ENCODE measurements around the gene SMIM15.
"Not testable (repeated sequence)": the region's sequence is repeated elsewhere in the genome, so short reads cannot be mapped to it uniquely, and the experiment has no call there.

SMIM15 gene

GRCh38 chr5:61162010-61162831 is at the start of gene SMIM15:
SMIM15 (minus strand) TSS chr5:61162468; CDS start chr5:61160171, 2,297 bp downstream.
- DNase-seq: peak; percentile 71

GRCh38 chr5:61207884-61208283 is 45.6 kb upstream of the SMIM15 start:
- DNase-seq: no peak

- DNase-seq: no peak
Observed at GRCh38 chr5:61205013-61205412, 42.7 kb upstream of the SMIM15 start.

GRCh38 chr5:61202213-61202612 is 39.9 kb upstream of the SMIM15 start:
- no peak for DNase-seq

GRCh38 chr5:61200582-61201155 is 38.4 kb upstream of the SMIM15 start:
- peak; percentile 2 for DNase-seq

- no peak for DNase-seq
Observed at GRCh38 chr5:61198606-61199005, 36.3 kb upstream of the SMIM15 start.

GRCh38 chr5:61187826-61188225 is 25.6 kb upstream of the SMIM15 start:
- DNase-seq: not testable (repeated sequence)

- DNase-seq: not testable (repeated sequence)
Observed at GRCh38 chr5:61187352-61187751, 25.1 kb upstream of the SMIM15 start.

GRCh38 chr5:61186634-61187033 is 24.4 kb upstream of the SMIM15 start:
- no peak for DNase-seq

- DNase-seq: no peak
Observed at GRCh38 chr5:61184708-61185107, 22.4 kb upstream of the SMIM15 start.

GRCh38 chr5:61183538-61183937 is 21.3 kb upstream of the SMIM15 start:
- DNase-seq: no peak

GRCh38 chr5:61182449-61182848 is 20.2 kb upstream of the SMIM15 start:
- DNase-seq: no peak

GRCh38 chr5:61180886-61181285 is 18.6 kb upstream of the SMIM15 start:
- DNase-seq: no peak

GRCh38 chr5:61178702-61179101 is 16.4 kb upstream of the SMIM15 start:
- DNase-seq: no peak

GRCh38 chr5:61177716-61178115 is 15.4 kb upstream of the SMIM15 start:
- DNase-seq: no peak

GRCh38 chr5:61177070-61177469 is 14.8 kb upstream of the SMIM15 start:
- DNase-seq: no peak

- no peak for DNase-seq
Observed at GRCh38 chr5:61176631-61177030, 14.4 kb upstream of the SMIM15 start.

GRCh38 chr5:61171479-61171878 is 9.2 kb upstream of the SMIM15 start:
- DNase-seq: no peak

- DNase-seq: no peak
Observed at GRCh38 chr5:61168951-61169350, 6.7 kb upstream of the SMIM15 start.

- no peak for DNase-seq
Observed at GRCh38 chr5:61167382-61167781, 5.1 kb upstream of the SMIM15 start.

- DNase-seq: no peak
Observed at GRCh38 chr5:61163905-61164304, 1.6 kb upstream of the SMIM15 start.

- peak; percentile 7 for DNase-seq
Observed at GRCh38 chr5:61162832-61163567, 732 bp upstream of the SMIM15 start.

GRCh38 chr5:61160497-61160896 is 1.8 kb downstream of the SMIM15 start:
- no peak for DNase-seq

- no peak for DNase-seq
Observed at GRCh38 chr5:61159836-61160235, 2.4 kb downstream of the SMIM15 start.

All from T1000 (cell line).